H1 (cell line): ENCODE measurements around the gene BBS9. TPM values are rescaled to one million over a fixed set of nuclear protein-coding genes. Genes with fewer than 3 reads are reported as not detected.

ENCODE experiments used
- CTCF ChIA-PET: fragments of 300-600 bp; sonication (Branson Sonifier 250); formaldehyde crosslinking; loops from one replicate; lab custom pipeline; 2021; ENCODE audit not compliant: partially characterized antibody; lab: Charles Lee
- POLR2A ChIA-PET: fragments of 300-600 bp; sonication (Branson Sonifier 250); formaldehyde crosslinking; loops from one replicate; lab custom pipeline; 2021; ENCODE audit warnings: inconsistent platforms; ENCODE audit not compliant: partially characterized antibody; lab: Charles Lee
- DNase-seq, 2 experiments: peaks; one replicate each; pipeline versions ENCODE4 v3.0.0 to v3.0.0-alpha.2; 2010 to 2022; ENCODE audit warnings: low spot score in 2 of 2, low read depth in 1 of 2, mixed read lengths in 1 of 2
- FAIRE-seq: peaks from 2 replicates; lab custom pipeline; 2011; peaks lifted over from hg19 to GRCh38; lab: Jason Lieb, UNC
- H2AFZ ChIP-seq: 2 replicates; pipeline ENCODE4 v1.8.1; 2012; ENCODE audit warnings: low read length, inconsistent platforms
- H2AK5ac ChIP-seq: 2 replicates; pipeline ENCODE4 v1.6.1; 2013; ENCODE audit warnings: low read depth, low read length
- H2BK120ac ChIP-seq: replicated peaks from 2 replicates; pipeline ENCODE3; 2013; ENCODE audit warnings: low read depth, low read length, inconsistent platforms
- H2BK12ac ChIP-seq: 2 replicates; pipeline ENCODE4 v1.6.1; 2013; ENCODE audit warnings: low read depth, low read length
- H2BK15ac ChIP-seq: 2 replicates; pipeline ENCODE4 v1.6.1; 2013; ENCODE audit warnings: low read length
- H2BK20ac ChIP-seq: 2 replicates; pipeline ENCODE4 v1.6.1; 2013; ENCODE audit warnings: low read length
- H2BK5ac ChIP-seq: 2 replicates; pipeline ENCODE4 v1.6.1; 2013; ENCODE audit warnings: low read depth, low read length
- H3K14ac ChIP-seq: 2 replicates; pipeline ENCODE4 v1.6.1; 2013; ENCODE audit warnings: inconsistent platforms; ENCODE audit not compliant: insufficient read length
- H3K18ac ChIP-seq: 2 replicates; pipeline ENCODE4 v1.6.1; 2013; ENCODE audit warnings: low read length; ENCODE audit errors: extremely low read depth
- H3K23ac ChIP-seq: 2 replicates; pipeline ENCODE4 v1.6.1; 2013; ENCODE audit warnings: inconsistent platforms; ENCODE audit not compliant: insufficient read length
- H3K23me2 ChIP-seq: 2 replicates; pipeline ENCODE4 v1.6.1; 2013; ENCODE audit warnings: low read depth, low read length
- H3K27ac ChIP-seq: 2 replicates; pipeline ENCODE4 v1.6.1; 2011; ENCODE audit warnings: low read depth, low read length, inconsistent platforms
- H3K27me3 ChIP-seq, 4 experiments: replicated peaks in 1 of 4; 1 replicate in 1 of 4; 2 replicates in 3 of 4; pipeline versions ENCODE4 v1.6.1 to v1.8.1; 2011 to 2013; ENCODE audit warnings: low read length in 3 of 4, mild to moderate bottlenecking in 3 of 4, inconsistent platforms in 2 of 4, mixed read lengths in 2 of 4, moderate library complexity in 1 of 4; ENCODE audit not compliant: control insufficient read depth in 3 of 4, insufficient read depth in 3 of 4; ENCODE audit errors: extremely low read depth in 1 of 4
- H3K36me3 ChIP-seq, 4 experiments: 2 replicates each; pipeline versions ENCODE4 v1.6.1 to v1.8.1; 2011 to 2013; ENCODE audit warnings: mild to moderate bottlenecking in 4 of 4, low read length in 3 of 4, moderate library complexity in 2 of 4, control low read depth in 1 of 4, inconsistent platforms in 1 of 4; ENCODE audit not compliant: insufficient read depth in 4 of 4, control insufficient read depth in 2 of 4
- H3K4ac ChIP-seq: replicated peaks from 2 replicates; pipeline ENCODE3; 2013; ENCODE audit warnings: low read length, low read depth, mixed read lengths, inconsistent platforms; ENCODE audit not compliant: insufficient read length
- H3K4me1 ChIP-seq, 4 experiments: replicated peaks in 1 of 4; 1 replicate in 1 of 4; 2 replicates in 3 of 4; pipeline versions ENCODE4 v1.6.1 to v1.8.1; 2011 to 2013; ENCODE audit warnings: low read length in 3 of 4, inconsistent platforms in 2 of 4, mixed read lengths in 1 of 4; ENCODE audit not compliant: insufficient read depth in 4 of 4, control insufficient read depth in 3 of 4
- H3K4me2 ChIP-seq, 2 experiments: 2 replicates each; pipeline versions ENCODE4 v1.6.1 to v1.8.1; 2011 to 2013; ENCODE audit warnings: low read depth in 2 of 2, low read length in 2 of 2, control low read depth in 1 of 2, inconsistent platforms in 1 of 2, mild to moderate bottlenecking in 1 of 2; ENCODE audit not compliant: insufficient read depth in 1 of 2
- H3K4me3 ChIP-seq, 4 experiments: fragments of 200-600, 300-600 bp in 1 of 4; sonication (generic), shearing (Covaris generic), sonication (Bioruptor Twin) in 1 of 4; 2 replicates each; pipeline versions ENCODE4 v1.5.1 to v1.8.1; 2011 to 2016; ENCODE audit warnings: low read length in 4 of 4, low read depth in 3 of 4, control low read depth in 2 of 4, inconsistent platforms in 2 of 4, mild to moderate bottlenecking in 2 of 4, mixed read lengths in 1 of 4, moderate library complexity in 1 of 4; ENCODE audit not compliant: insufficient read depth in 2 of 4; ENCODE audit errors: extremely low read depth in 1 of 4
- H3K56ac ChIP-seq: replicated peaks from 2 replicates; pipeline ENCODE3; 2013; ENCODE audit warnings: low read depth, mild to moderate bottlenecking, mixed read lengths, low read length, inconsistent platforms; ENCODE audit not compliant: insufficient read length
- H3K79me1 ChIP-seq: 2 replicates; pipeline ENCODE4 v1.6.1; 2013; ENCODE audit warnings: low read depth, low read length, control low read depth
- H3K79me2 ChIP-seq, 2 experiments: 2 replicates each; pipeline versions ENCODE4 v1.6.1 to v1.8.1; 2012 to 2013; ENCODE audit warnings: low read length in 2 of 2, mild to moderate bottlenecking in 2 of 2, inconsistent platforms in 1 of 2; ENCODE audit not compliant: insufficient read depth in 2 of 2, control insufficient read depth in 1 of 2
- H3K9ac ChIP-seq, 4 experiments: replicated peaks in 1 of 4; 1 replicate in 1 of 4; 2 replicates in 3 of 4; pipeline versions ENCODE4 v1.6.1 to v1.8.1; 2011 to 2013; ENCODE audit warnings: low read depth in 3 of 4, low read length in 3 of 4, control low read depth in 2 of 4, mild to moderate bottlenecking in 2 of 4, moderate library complexity in 2 of 4, inconsistent platforms in 1 of 4; ENCODE audit errors: extremely low read depth in 1 of 4
- H3K9me3 ChIP-seq, 2 experiments: 2 replicates each; pipeline versions ENCODE4 v1.6.1 to v1.8.1; 2012 to 2013; ENCODE audit warnings: mild to moderate bottlenecking in 2 of 2, moderate library complexity in 2 of 2, control low read depth in 1 of 2, inconsistent platforms in 1 of 2, low read depth in 1 of 2, low read length in 1 of 2, mixed read lengths in 1 of 2; ENCODE audit not compliant: insufficient read depth in 2 of 2
- H4K20me1 ChIP-seq, 2 experiments: replicated peaks in 1 of 2; 2 replicates each; pipeline versions ENCODE3 to v1.8.1; 2011 to 2013; ENCODE audit warnings: inconsistent platforms in 2 of 2, low read length in 2 of 2, mild to moderate bottlenecking in 1 of 2; ENCODE audit not compliant: insufficient read depth in 2 of 2, control insufficient read depth in 1 of 2
- H4K5ac ChIP-seq: 2 replicates; pipeline ENCODE4 v1.6.1; 2013; ENCODE audit warnings: low read length, low read depth, mixed read lengths, inconsistent platforms; ENCODE audit not compliant: insufficient read length
- H4K8ac ChIP-seq: 2 replicates; pipeline ENCODE4 v1.8.0; 2013; ENCODE audit warnings: mild to moderate bottlenecking, moderate library complexity, low read length, inconsistent platforms; ENCODE audit not compliant: insufficient read depth; ENCODE audit errors: extremely low read depth
- H4K91ac ChIP-seq: replicated peaks from 2 replicates; pipeline ENCODE3; 2013; ENCODE audit warnings: low read length, mixed read lengths, inconsistent platforms; ENCODE audit not compliant: insufficient read length
- BCL11A ChIP-seq, 2 experiments: IDR thresholded peaks; one replicate each; pipeline ENCODE4 v1.6.1; 2011; ENCODE audit warnings: low read depth in 2 of 2, low read length in 2 of 2, mild to moderate bottlenecking in 2 of 2
- CHD2 ChIP-seq: IDR thresholded peaks from 2 replicates; pipeline ENCODE4 v1.6.1; 2012; ENCODE audit warnings: low read length, improper control_type of control experiment
- FOSL1 ChIP-seq: IDR thresholded peaks from 2 replicates; pipeline ENCODE4 v1.6.1; 2011; ENCODE audit warnings: mild to moderate bottlenecking, low read depth, low read length, moderate library complexity; ENCODE audit not compliant: insufficient read depth
- GTF2F1 ChIP-seq: IDR thresholded peaks from 2 replicates; pipeline ENCODE4 v1.6.1; 2012; ENCODE audit warnings: low read depth, low read length, improper control_type of control experiment, borderline replicate concordance
- MAX ChIP-seq: IDR thresholded peaks from 2 replicates; pipeline ENCODE4 v1.6.1; 2012; ENCODE audit warnings: inconsistent platforms
- POLR2A ChIP-seq, 2 experiments: IDR thresholded peaks; 1 replicate in 1 of 2; 2 replicates in 1 of 2; pipeline ENCODE4 v1.6.1; 2011; ENCODE audit warnings: low read depth in 2 of 2, low read length in 2 of 2, mild to moderate bottlenecking in 2 of 2; ENCODE audit errors: control extremely low read depth in 1 of 2
- POLR2AphosphoS5 ChIP-seq: IDR thresholded peaks from 2 replicates; pipeline ENCODE4 v1.6.1; 2011; ENCODE audit warnings: low read depth, low read length
- RBBP5 ChIP-seq: IDR thresholded peaks from 2 replicates; pipeline ENCODE4 v1.7.1; 2012; ENCODE audit warnings: low read depth, mild to moderate bottlenecking, inconsistent platforms, low read length, moderate library complexity, borderline replicate concordance
- SAP30 ChIP-seq: fragments of 300-600 bp; sonication (generic); IDR thresholded peaks from 2 replicates; pipeline ENCODE4 v1.7.1; 2012; ENCODE audit warnings: low read length, moderate library complexity, mild to moderate bottlenecking, inconsistent platforms; ENCODE audit not compliant: insufficient read depth, insufficient replicate concordance
- SP2 ChIP-seq: IDR thresholded peaks from 2 replicates; pipeline ENCODE4 v1.6.1; 2012; ENCODE audit warnings: mild to moderate bottlenecking, low read length, inconsistent platforms
- SRF ChIP-seq: IDR thresholded peaks from 2 replicates; pipeline ENCODE4 v1.6.1; 2011; ENCODE audit warnings: mild to moderate bottlenecking, low read depth, low read length, moderate library complexity
- SUZ12 ChIP-seq: fragments of 200-600 bp; sonication (generic); IDR thresholded peaks from 2 replicates; pipeline ENCODE4 v1.6.1; 2012; ENCODE audit warnings: mild to moderate bottlenecking, inconsistent platforms, low read length, moderate library complexity, mixed read lengths
- TAF1 ChIP-seq: IDR thresholded peaks from 2 replicates; pipeline ENCODE4 v1.6.1; 2011; ENCODE audit warnings: mild to moderate bottlenecking, low read depth, low read length
- TBP ChIP-seq: IDR thresholded peaks from 2 replicates; pipeline ENCODE4 v1.6.1; 2011; ENCODE audit warnings: low read depth, low read length, improper control_type of control experiment
- TCF12 ChIP-seq: IDR thresholded peaks from 2 replicates; pipeline ENCODE4 v1.6.1; 2011; ENCODE audit warnings: low read depth, mild to moderate bottlenecking, low read length
- TEAD4 ChIP-seq: IDR thresholded peaks from 2 replicates; pipeline ENCODE4 v1.6.1; 2012; ENCODE audit warnings: low read depth, low read length, inconsistent platforms, mixed read lengths
- whole genome bisulfite sequencing, 2 experiments: shearing (Covaris generic) in 1 of 2; methylation state at CpG; one replicate each; pipeline versions ENCODE4 v1.1.6 to v1.1.7; 2013 to 2015; ENCODE audit warnings: low lambda C conversion rate in 2 of 2, mixed read lengths in 2 of 2, inconsistent platforms in 1 of 2, low coverage in 1 of 2, missing lambda C conversion rate in 1 of 2; ENCODE audit not compliant: insufficient replicate concordance in 2 of 2, insufficient coverage in 1 of 2, insufficient read length in 1 of 2; ENCODE audit errors: extremely low coverage in 1 of 2, missing lambda C conversion rate in 1 of 2; 5-methylcytosine and 5-hydroxymethylcytosine counted together
- polyA plus RNA-seq, 7 experiments: library from polyadenylated mRNA; depleted of rRNA in 3 of 7; stranded (reverse) in 5 of 7; unstranded in 2 of 7; fragments of >200 nt in 5 of 7; fragments of 200-250 nt in 2 of 7; gene quantifications; 1 replicate in 5 of 7; 2 replicates in 1 of 7; 4 replicates in 1 of 7; pipeline versions ENCODE4 v1.2.1 to v1.2.3, GENCODE V29; 2011 to 2013; ENCODE audit warnings: missing spikeins in 2 of 7, mixed read lengths in 2 of 7
- total RNA-seq: library from RNA; stranded (reverse); fragmentation: NEBNext Ultra II Directional; extraction: Animal tissue kit (Norgen Biotek cat#: 25700); gene quantifications from 2 replicates; pipeline ENCODE4 v1.2.1, GENCODE V29; 2021

The BBS9 gene
- total and polyA plus RNA-seq, 2 of the 8 experiments (the other 6 are each of a cell fraction or from before 2014, with no cell fraction given): 22.3 to 37.0 TPM

GRCh38 chr7:33087356-33087755 is 42.0 kb upstream of the BBS9 start:
- H4K91ac ChIP-seq: no peak overlapping the region
- no peaks in the 10 kb centered on the region for H3K79me2 ChIP-seq
- no peak overlapping the region for H2AFZ ChIP-seq
- H4K5ac ChIP-seq: no peak overlapping the region
- H3K79me1 ChIP-seq: no peaks in the 10 kb centered on the region
- H3K27me3 ChIP-seq: no peaks in the 10 kb centered on the region
- DNase-seq (no peak), FAIRE-seq (no peak)
- no peak overlapping the region for H3K56ac ChIP-seq
- ChIA-PET POLR2A (no interaction called here), CTCF (interaction anchor here (1.3 kb wide), 1 partner anchor 11 kb away, joined by 3 read pairs; no protein-coding TSS in a partner anchor)
- no peak overlapping the region for H3K27ac ChIP-seq
- H3K9me3 ChIP-seq: no peaks in the 10 kb centered on the region
- no peak overlapping the region for H2BK12ac ChIP-seq
- no peak overlapping the region for H2BK15ac ChIP-seq
- WGBS, 2 experiments: 68% methylated on average over 2 of the region's 2 CpGs; no CpG with 5 or more reads in 1 of the 2 experiments
- H3K9ac ChIP-seq: no peak overlapping the region
- H3K23me2 ChIP-seq: no peaks in the 10 kb centered on the region
- H2AK5ac ChIP-seq: no peak overlapping the region
- no peak overlapping the region for H3K4ac ChIP-seq
- H3K14ac ChIP-seq: no peak overlapping the region
- no peak overlapping the region for H2BK20ac ChIP-seq
- no peak overlapping the region for H2BK5ac ChIP-seq
- no peak overlapping the region for H4K8ac ChIP-seq
- no peak overlapping the region for H3K23ac ChIP-seq
- H3K18ac ChIP-seq: no peak overlapping the region
- H3K4me2 ChIP-seq: no peak overlapping the region
- no peaks in the 10 kb centered on the region for H3K4me1 ChIP-seq
- no peak overlapping the region for H2BK120ac ChIP-seq
- H3K36me3 ChIP-seq: no peaks in the 10 kb centered on the region
- no peak overlapping the region for H3K4me3 ChIP-seq
- no peaks in the 10 kb centered on the region for H4K20me1 ChIP-seq
- TF ChIP-seq TBP: no peak
- no peak for TF ChIP-seq TEAD4
- TF ChIP-seq RBBP5: no peak
- TF ChIP-seq POLR2AphosphoS5: no peak
- TF ChIP-seq SAP30: no peak
- TF ChIP-seq SUZ12: no peak
- TF ChIP-seq BCL11A (IDR thresholded peaks at IDR 0.05; ENCODE audit: low read depth in 2 of 2, low read length in 2 of 2): no peak
- no peak for TF ChIP-seq FOSL1
- no peak for TF ChIP-seq TAF1
- no peak for TF ChIP-seq MAX
- no peak for TF ChIP-seq CHD2
- no peak for TF ChIP-seq POLR2A (IDR thresholded peaks at IDR 0.05; ENCODE audit: control extremely low read depth in 1 of 2, low read depth in 2 of 2, low read length in 2 of 2)
- no peak for TF ChIP-seq SRF
- no peak for TF ChIP-seq GTF2F1
- no peak for TF ChIP-seq TCF12
- no peak for TF ChIP-seq SP2
